HG03095 (cell line): Measurements from ENCODE around the gene CELA2A.
"Not testable (repeated sequence)": the region's sequence is repeated elsewhere in the genome, so short reads cannot be mapped to it uniquely, and the experiment has no call there.

Experiments used
- ATAC-seq: cut with Tn5 transposase; IDR thresholded peaks from one replicate; pipeline ENCODE4 v1.9.1; 2021; ENCODE audit warnings: moderate library complexity; ENCODE audit not compliant: unreplicated experiment

CELA2A gene

GRCh38 chr1:15424981-15425380, 31.6 kb upstream of the CELA2A start:
- no peak for ATAC-seq

GRCh38 chr1:15425521-15425920, 31.0 kb upstream of the CELA2A start:
- ATAC-seq = no peak

- no peak for ATAC-seq
Measured at GRCh38 chr1:15425958-15426357, 30.6 kb upstream of the CELA2A start.

GRCh38 chr1:15426492-15427279, 29.8 kb upstream of the CELA2A start:
- ATAC-seq = no peak

- ATAC-seq = no peak
Measured at GRCh38 chr1:15427280-15427666, 29.3 kb upstream of the CELA2A start.

GRCh38 chr1:15428252-15428651, 28.3 kb upstream of the CELA2A start:
- ATAC-seq = not testable (repeated sequence)

- no peak for ATAC-seq
Measured at GRCh38 chr1:15428815-15429435, 27.6 kb upstream of the CELA2A start.

GRCh38 chr1:15429701-15430149, 26.8 kb upstream of the CELA2A start:
- no peak for ATAC-seq

GRCh38 chr1:15430787-15431570, 25.6 kb upstream of the CELA2A start:
- no peak for ATAC-seq

- no peak for ATAC-seq
Measured at GRCh38 chr1:15431571-15431948, 25.0 kb upstream of the CELA2A start.

- no peak for ATAC-seq
Measured at GRCh38 chr1:15432324-15432723, 24.2 kb upstream of the CELA2A start.

GRCh38 chr1:15433471-15433870, 23.1 kb upstream of the CELA2A start:
- no peak for ATAC-seq

GRCh38 chr1:15434739-15435138, 21.8 kb upstream of the CELA2A start:
- ATAC-seq = not testable (repeated sequence)

GRCh38 chr1:15435239-15436077, 21.1 kb upstream of the CELA2A start:
- ATAC-seq = no peak

GRCh38 chr1:15436881-15437442, 19.6 kb upstream of the CELA2A start:
- ATAC-seq = no peak

- no peak for ATAC-seq
Measured at GRCh38 chr1:15439325-15439724, 17.2 kb upstream of the CELA2A start.

- no peak for ATAC-seq
Measured at GRCh38 chr1:15440357-15440756, 16.2 kb upstream of the CELA2A start.

- no peak for ATAC-seq
Measured at GRCh38 chr1:15441247-15441646, 15.3 kb upstream of the CELA2A start.

GRCh38 chr1:15442119-15442518, 14.4 kb upstream of the CELA2A start:
- ATAC-seq = no peak

GRCh38 chr1:15442759-15443158, 13.8 kb upstream of the CELA2A start:
- no peak for ATAC-seq

GRCh38 chr1:15443281-15443680, 13.3 kb upstream of the CELA2A start:
- ATAC-seq = no peak
